Measurements from ENCODE around the gene ZNF141.
"Not testable (repeated sequence)": the region's sequence is repeated elsewhere in the genome, so short reads cannot be mapped to it uniquely, and the experiment has no call there.

Gene ZNF141

DNA sequence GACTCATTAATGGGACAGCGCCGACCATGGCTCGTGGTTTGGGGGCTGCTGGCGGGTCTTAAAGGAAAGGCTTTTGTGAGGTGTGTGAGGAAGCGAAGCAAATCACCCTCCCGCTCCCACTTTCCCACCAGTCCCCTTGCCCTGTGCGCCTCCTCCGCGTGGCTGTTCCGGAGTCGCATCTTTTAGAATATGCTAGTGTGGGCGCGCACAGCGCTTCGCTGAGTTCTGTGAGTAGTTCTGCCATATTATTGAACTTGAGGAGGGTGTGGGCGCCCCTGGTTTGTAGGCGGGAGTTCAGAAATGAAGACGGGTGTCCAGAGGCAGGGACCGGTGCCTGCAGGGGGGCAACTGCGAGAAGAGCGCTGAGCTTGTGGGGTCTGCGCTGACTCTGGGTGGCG is 49.1 kb downstream of the ZNF141 start:
- Histone ChIP-seq H3K27ac (ENCODE audit: low read length) (no peak overlapping the region), H3K4me1 (ENCODE audit: control insufficient read depth in 1 of 2, insufficient read depth in 2 of 2, low read length in 2 of 2) (no peaks in the 10 kb centered on the region), H3K4me3 (ENCODE audit: low read depth in 1 of 2, low read length in 2 of 2) (peak overlapping the region in 1 of 2 donors; percentile 64), H3K9me3 (ENCODE audit: control insufficient read depth in 1 of 2, low read length in 2 of 2) (peaks cover 41 to 82% of the 10 kb centered on the region in 2 donors), H3K27me3 (ENCODE audit: low read depth, low read length) (no peaks in the 10 kb centered on the region), H3K36me3 (ENCODE audit: control insufficient read depth in 1 of 2, insufficient read depth in 2 of 2, low read length in 2 of 2) (no peaks in the 10 kb centered on the region)

- no peaks in the 10 kb centered on the region for H3K27me3 ChIP-seq (ENCODE audit: low read depth, low read length)
- H3K4me1 ChIP-seq (ENCODE audit: control insufficient read depth in 1 of 2, insufficient read depth in 2 of 2, low read length in 2 of 2) = no peaks in the 10 kb centered on the region
- no peaks in the 10 kb centered on the region for H3K36me3 ChIP-seq (ENCODE audit: control insufficient read depth in 1 of 2, insufficient read depth in 2 of 2, low read length in 2 of 2)
- H3K9me3 ChIP-seq (ENCODE audit: control insufficient read depth in 1 of 2, low read length in 2 of 2) = peaks cover 4 to 70% of the 10 kb centered on the region in 2 donors
- peak overlapping the region in 1 of 2 donors; percentile 25 for H3K4me3 ChIP-seq (ENCODE audit: low read depth in 1 of 2, low read length in 2 of 2)
- no peak overlapping the region for H3K27ac ChIP-seq (ENCODE audit: low read length)
These were observed 66.4 kb downstream of the ZNF141 start for GRCh38 chr4:404006-404405.

GRCh38 chr4:408321-408720 is 70.7 kb downstream of the ZNF141 start:
- peaks cover 16 to 74% of the 10 kb centered on the region in 2 donors for H3K9me3 ChIP-seq (ENCODE audit: control insufficient read depth in 1 of 2, low read length in 2 of 2)
- H3K27ac ChIP-seq (ENCODE audit: low read length); H3K27me3 ChIP-seq (ENCODE audit: low read depth, low read length); H3K36me3 ChIP-seq (ENCODE audit: control insufficient read depth in 1 of 2, insufficient read depth in 2 of 2, low read length in 2 of 2); H3K4me1 ChIP-seq (ENCODE audit: control insufficient read depth in 1 of 2, insufficient read depth in 2 of 2, low read length in 2 of 2); H3K4me3 ChIP-seq (ENCODE audit: low read depth in 1 of 2, low read length in 2 of 2): not testable (repeated sequence)

DNA sequence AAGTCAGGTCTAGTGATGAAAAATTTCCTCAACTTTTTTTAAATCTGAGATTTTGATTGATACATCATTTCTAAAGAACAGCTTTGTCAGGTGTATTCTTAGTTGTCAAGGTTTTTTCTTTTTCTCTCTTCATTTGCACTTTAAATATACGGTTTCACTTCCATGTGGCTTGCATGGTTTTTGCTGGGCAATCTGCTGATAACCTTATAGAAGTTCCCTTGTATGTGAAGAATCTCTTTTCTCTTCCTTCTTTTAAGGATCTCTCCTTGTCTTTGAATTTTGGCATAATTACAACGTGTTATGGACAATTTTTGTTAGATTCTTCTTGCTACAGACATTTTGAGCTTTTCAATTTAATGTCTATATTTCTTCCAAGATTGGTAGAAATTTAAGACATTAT is 85.0 kb downstream of the ZNF141 start:
- Histone ChIP-seq H3K27me3 (ENCODE audit: low read depth, low read length) (no peaks in the 10 kb centered on the region), H3K27ac (ENCODE audit: low read length) (no peak overlapping the region), H3K4me1 (ENCODE audit: control insufficient read depth in 1 of 2, insufficient read depth in 2 of 2, low read length in 2 of 2) (no peaks in the 10 kb centered on the region), H3K4me3 (ENCODE audit: low read depth in 1 of 2, low read length in 2 of 2) (peak overlapping the region in 1 of 2 donors; percentile 41), H3K36me3 (ENCODE audit: control insufficient read depth in 1 of 2, insufficient read depth in 2 of 2, low read length in 2 of 2) (peaks cover 6 to 20% of the 10 kb centered on the region in 2 donors), H3K9me3 (ENCODE audit: control insufficient read depth in 1 of 2, low read length in 2 of 2) (peaks cover 49 to 85% of the 10 kb centered on the region in 2 donors)
